IMR-90 (cell line): ENCODE measurements around the gene ADCY9. TPM values are rescaled to one million over a fixed set of nuclear protein-coding genes. Genes with fewer than 3 reads are reported as not detected.
A peak's percentile ranks its signal among the peaks of the same experiment; 100 is the strongest.

Experiments used
- ATAC-seq: fragments of 200-7000 bp; cut with Tn5 transposase; 2 replicates; pipeline ENCODE4 v1.9.1; 2020; ENCODE audit warnings: low read depth, mild to moderate bottlenecking, moderate library complexity
- BruUV-seq: library from RNA; stranded (reverse); fragments of 400-500 nt; replicated peaks from 2 replicates; lab custom pipeline; 2021; lab: Mats Ljungman, UMichigan
- CTCF ChIA-PET: fragments of 300-600 bp; formaldehyde crosslinking; extraction: SDS; loops from one replicate; lab custom pipeline; 2021; ENCODE audit warnings: antibody characterized with exemption; lab: Yijun Ruan, JAX
- POLR2A ChIA-PET: fragments of 300-600 bp; sonication (Branson Sonifier 250); formaldehyde crosslinking; loops from one replicate; lab custom pipeline; 2022; ENCODE audit warnings: antibody characterized with exemption; ENCODE audit not compliant: unreplicated experiment; lab: Charles Lee
- DNase-seq: peaks from one replicate; pipeline ENCODE4 v3.0.0; 2013
- H2AFZ ChIP-seq: replicated peaks from 2 replicates; pipeline ENCODE3; 2013; ENCODE audit warnings: low read length, mild to moderate bottlenecking; ENCODE audit not compliant: poor library complexity
- H2AK5ac ChIP-seq: 2 replicates; pipeline ENCODE4 v1.6.1; 2013; ENCODE audit warnings: low read depth, low read length, inconsistent platforms
- H2AK9ac ChIP-seq: replicated peaks from 2 replicates; pipeline ENCODE3; 2013; ENCODE audit warnings: mild to moderate bottlenecking, low read depth, low read length, moderate library complexity; ENCODE audit not compliant: poor library complexity
- H2BK120ac ChIP-seq: 2 replicates; pipeline ENCODE4 v1.6.1; 2013; ENCODE audit warnings: low read depth, low read length, inconsistent platforms
- H2BK15ac ChIP-seq: 3 replicates; pipeline ENCODE4 v1.6.1; 2013; ENCODE audit warnings: low read depth, low read length, inconsistent platforms
- H2BK20ac ChIP-seq: 2 replicates; pipeline ENCODE4 v1.6.1; 2013; ENCODE audit warnings: low read depth, mild to moderate bottlenecking, inconsistent platforms, low read length, moderate library complexity
- H2BK5ac ChIP-seq: 2 replicates; pipeline ENCODE4 v1.6.1; 2013; ENCODE audit warnings: mild to moderate bottlenecking, low read depth, low read length, inconsistent platforms; ENCODE audit not compliant: poor library complexity, severe bottlenecking
- H3K14ac ChIP-seq: replicated peaks from 2 replicates; pipeline ENCODE4 v1.6.1; 2013; ENCODE audit warnings: low read depth, low read length, inconsistent platforms
- H3K18ac ChIP-seq: 2 replicates; pipeline ENCODE4 v1.6.1; 2013; ENCODE audit warnings: low read depth, low read length, control low read depth
- H3K23ac ChIP-seq: 2 replicates; pipeline ENCODE4 v1.6.1; 2013; ENCODE audit warnings: low read depth, low read length, inconsistent platforms
- H3K27ac ChIP-seq: 2 replicates; pipeline ENCODE4 v1.5.1; 2013; ENCODE audit warnings: mild to moderate bottlenecking, control low read depth, low read length; ENCODE audit not compliant: insufficient read depth
- H3K27me3 ChIP-seq: 2 replicates; pipeline ENCODE4 v1.6.1; 2013; ENCODE audit warnings: low read length; ENCODE audit not compliant: control insufficient read depth, insufficient read depth
- H3K36me3 ChIP-seq: 2 replicates; pipeline ENCODE4 v1.6.1; 2013; ENCODE audit warnings: low read length, mixed read lengths; ENCODE audit not compliant: control insufficient read depth, insufficient read depth
- H3K4ac ChIP-seq: 2 replicates; pipeline ENCODE4 v1.6.1; 2013; ENCODE audit warnings: low read depth, low read length, inconsistent platforms
- H3K4me1 ChIP-seq: 2 replicates; pipeline ENCODE4 v1.6.1; 2013; ENCODE audit warnings: low read length, mixed read lengths; ENCODE audit not compliant: control insufficient read depth, insufficient read depth
- H3K4me2 ChIP-seq: 2 replicates; pipeline ENCODE4 v1.6.1; 2013; ENCODE audit warnings: low read depth, mild to moderate bottlenecking, control low read depth, low read length, moderate library complexity
- H3K4me3 ChIP-seq: 2 replicates; pipeline ENCODE4 v1.5.1; 2013; ENCODE audit warnings: low read depth, mild to moderate bottlenecking, control low read depth, low read length, moderate library complexity; ENCODE audit not compliant: insufficient read depth
- H3K56ac ChIP-seq: 2 replicates; pipeline ENCODE4 v1.6.1; 2013; ENCODE audit warnings: low read length, inconsistent platforms; ENCODE audit not compliant: insufficient read depth; ENCODE audit errors: extremely low read depth
- H3K79me1 ChIP-seq, 2 experiments: 2 replicates each; pipeline ENCODE4 v1.6.1; 2013; ENCODE audit warnings: low read length in 2 of 2, inconsistent platforms in 1 of 2, low read depth in 1 of 2
- H3K9ac ChIP-seq: 2 replicates; pipeline ENCODE4 v1.6.1; 2013; ENCODE audit warnings: low read depth, low read length, control low read depth
- H3K9me1 ChIP-seq: 2 replicates; pipeline ENCODE4 v1.6.1; 2013; ENCODE audit warnings: low read length, inconsistent platforms; ENCODE audit not compliant: insufficient read depth
- H3K9me3 ChIP-seq: 2 replicates; pipeline ENCODE4 v1.6.1; 2013; ENCODE audit warnings: low read length; ENCODE audit not compliant: control insufficient read depth, insufficient read depth
- H4K20me1 ChIP-seq: 2 replicates; pipeline ENCODE4 v1.6.1; 2013; ENCODE audit warnings: low read length, inconsistent platforms; ENCODE audit not compliant: insufficient read depth
- H4K5ac ChIP-seq: 2 replicates; pipeline ENCODE4 v1.6.1; 2013; ENCODE audit warnings: mild to moderate bottlenecking, low read depth, low read length, control low read depth
- H4K8ac ChIP-seq, 2 experiments: 2 replicates each; pipeline ENCODE4 v1.6.1; 2013; ENCODE audit warnings: low read depth in 2 of 2, low read length in 2 of 2, control low read depth in 1 of 2, inconsistent platforms in 1 of 2
- H4K91ac ChIP-seq: 2 replicates; pipeline ENCODE4 v1.6.1; 2013; ENCODE audit warnings: low read depth, low read length, inconsistent platforms; ENCODE audit not compliant: insufficient read depth
- MXI1 ChIP-seq: IDR thresholded peaks from 2 replicates; pipeline ENCODE4 v1.6.1; 2012; ENCODE audit warnings: low read depth, mild to moderate bottlenecking, low read length, moderate library complexity, borderline replicate concordance
- POLR2A ChIP-seq: IDR thresholded peaks from 2 replicates; pipeline ENCODE4 v1.6.1; 2012; ENCODE audit warnings: mild to moderate bottlenecking, low read depth, low read length
- SMC3 ChIP-seq: fragments of 150-350 bp; IDR thresholded peaks from 2 replicates; pipeline ENCODE4 v1.6.1; 2016; ENCODE audit warnings: low read depth, mild to moderate bottlenecking, antibody characterized with exemption, low read length, moderate library complexity
- USF2 ChIP-seq: fragments of 150-350 bp; IDR thresholded peaks from 2 replicates; pipeline ENCODE4 v1.6.1; 2017; ENCODE audit warnings: mild to moderate bottlenecking, antibody characterized with exemption, low read length, low read depth
- WGBS, 2 experiments: methylation state at CpG; one replicate each; pipeline versions ENCODE4 v1.1.5 to v1.1.7; 2013; ENCODE audit warnings: missing lambda C conversion rate in 2 of 2; ENCODE audit not compliant: insufficient read length in 1 of 2; ENCODE audit errors: extremely low coverage in 2 of 2; 5-methylcytosine and 5-hydroxymethylcytosine counted together
- dilution Hi-C: fragments of 300-500 bp; cut with HindIII; formaldehyde crosslinking; loops from one replicate; pipeline ENCODE4 v1.14.3; 2018; ENCODE audit warnings: low sequenced_read_pairs; ENCODE audit not compliant: unreplicated experiment
- in situ Hi-C: fragments of 300-500 bp; cut with MboI; formaldehyde crosslinking; loops from 3 replicates; pipeline ENCODE4 v1.14.3; 2019; ENCODE audit warnings: low sequenced_read_pairs, inconsistent platforms, mixed read lengths
- intact Hi-C: fragments of 100-400 bp; cut with micrococcal nuclease; formaldehyde crosslinking; loops from 2 replicates; pipeline ENCODE4 v1.10.0; 2022
- polyA plus RNA-seq, 3 experiments: library from polyadenylated mRNA; depleted of rRNA; stranded (reverse); fragments of >200 nt; gene quantifications; 2 replicates each; pipeline ENCODE4 v1.2.3, GENCODE V29; 2012; ENCODE audit warnings: low replicate concordance in 1 of 3
- total RNA-seq: library from RNA; depleted of rRNA; stranded (reverse); fragments of >200 nt; gene quantifications from 2 replicates; pipeline ENCODE4 v1.2.3, GENCODE V29; 2012

The ADCY9 gene
- total and polyA plus RNA-seq, 2 of the 4 experiments (the other 2 are of a cell fraction), result 5.4 to 12.5 TPM

GRCh38 chr16:4032768-4033167 is 83.5 kb downstream of the ADCY9 start:
- no peak overlapping the region for H3K9ac ChIP-seq
- no peaks in the 10 kb centered on the region for H3K27me3 ChIP-seq
- BruUV-seq, result no TSS peak
- H3K18ac ChIP-seq, result peak overlapping the region; percentile 63; the same call in 1 of the 2 replicates
- no peak overlapping the region for H2BK15ac ChIP-seq
- dilution Hi-C loops (no loop called here), intact Hi-C loops (no loop called here), in situ Hi-C loops (no loop called here)
- peak overlapping the region; percentile 22; the same call in 1 of the 2 replicates for H3K27ac ChIP-seq
- H3K56ac ChIP-seq, result no peak overlapping the region
- H3K4me3 ChIP-seq, result no peak overlapping the region
- peaks cover 3% of the 10 kb centered on the region for H3K9me1 ChIP-seq
- no peak overlapping the region for H3K23ac ChIP-seq
- H4K91ac ChIP-seq, result peak overlapping the region; percentile 33; the same call in 1 of the 2 replicates
- DNase-seq, result peak; percentile 52
- H3K4me2 ChIP-seq, result peak overlapping the region; percentile 79
- no peak overlapping the region; the same call in 1 of the 2 replicates for H2AK5ac ChIP-seq
- peak overlapping the region; percentile 65 for H2BK5ac ChIP-seq
- POLR2A ChIA-PET, result no interaction called here
- no peak overlapping the region for H2AK9ac ChIP-seq
- H3K4ac ChIP-seq, result peak overlapping the region; percentile 64; the same call in 1 of the 2 replicates
- TF ChIP-seq POLR2A (no peak), USF2 (peak; percentile 67; the same call in 1 of the 2 replicates), SMC3 (no peak), MXI1 (peak; percentile 67)
- WGBS, 2 experiments, result 21% methylated on average over 3 of the region's 13 CpGs; no CpG with 5 or more reads in 1 of the 2 experiments
- H4K8ac ChIP-seq, result peak overlapping the region in 1 of 2 experiments; percentile 69; a peak in 2 of 4 replicates
- H3K9me3 ChIP-seq, result no peaks in the 10 kb centered on the region
- H2BK120ac ChIP-seq, result 0 out of 2 replicates have a peak overlapping the region, but pooled peaks have one; percentile 36
- ATAC-seq, result peak; percentile 73
- peaks cover 2% of the 10 kb centered on the region for H3K4me1 ChIP-seq
- no peaks in the 10 kb centered on the region for H3K36me3 ChIP-seq
- peaks cover 29 to 60% of the 10 kb centered on the region in 2 experiments; a peak in 3 of 4 replicates for H3K79me1 ChIP-seq
- 0 out of 2 replicates have a peak overlapping the region, but pooled peaks have one; percentile 75 for H3K14ac ChIP-seq
- H4K20me1 ChIP-seq, result no peaks in the 10 kb centered on the region
- no peak overlapping the region for H2BK20ac ChIP-seq
- H2AFZ ChIP-seq, result peak overlapping the region; percentile 58
- CTCF ChIA-PET, result interaction anchor here (1.0 kb wide), 1 partner anchor 96 kb away, joined by 4 read pairs; no protein-coding TSS in a partner anchor
- peak overlapping the region; percentile 64 for H4K5ac ChIP-seq
